ENCODE measurements around the gene CNP.
A peak's percentile ranks its signal among the peaks of the same experiment; 100 is the strongest.
"Not testable (repeated sequence)": the region's sequence is repeated elsewhere in the genome, so short reads cannot be mapped to it uniquely, and the experiment has no call there.

Gene CNP

GRCh38 chr17:41966463-41967140 lies at the start of gene CNP:
Gene CNP, plus strand, starts transcription at chr17:41966795. Its CDS starts 90 bp downstream, at chr17:41966885.
- peak; percentile 91 to 95 for DNase-seq

GRCh38 chr17:41917192-41917591 lies 49.4 kb upstream of the CNP start:
- no peak for DNase-seq

GRCh38 chr17:41917679-41918313 lies 48.8 kb upstream of the CNP start:
- DNase-seq = peak; percentile 2 to 37

GRCh38 chr17:41918314-41919164 lies 48.1 kb upstream of the CNP start, which contains the start of gene ACLY:
Gene ACLY, minus strand, starts transcription at chr17:41918951. Its CDS starts 5,078 bp downstream, at chr17:41913873.
- peak; percentile 95 to 97 for DNase-seq

- no peak for DNase-seq
Measured at GRCh38 chr17:41919165-41919817, 47.3 kb upstream of the CNP start.

- DNase-seq = no peak
Measured at GRCh38 chr17:41919840-41920579, 46.6 kb upstream of the CNP start.

- no peak for DNase-seq
Measured at GRCh38 chr17:41920580-41920955, 46.0 kb upstream of the CNP start.

GRCh38 chr17:41925991-41926590 lies 40.5 kb upstream of the CNP start:
- DNase-seq = no peak

- DNase-seq = no peak
Measured at GRCh38 chr17:41928693-41929251, 37.8 kb upstream of the CNP start.

GRCh38 chr17:41930009-41930832 lies 36.4 kb upstream of the CNP start, which contains the start of gene ODAD4:
Gene ODAD4, plus strand, starts transcription at chr17:41930617. Its CDS starts 107 bp downstream, at chr17:41930724.
- DNase-seq = peak; percentile 96

- not testable (repeated sequence) for DNase-seq
Measured at GRCh38 chr17:41930833-41931156, 35.8 kb upstream of the CNP start.

- not testable (repeated sequence) for DNase-seq
Measured at GRCh38 chr17:41931715-41932114, 34.9 kb upstream of the CNP start.

- DNase-seq = peak in 1 of 2 donors; percentile 11
Measured at GRCh38 chr17:41932816-41933389, 33.7 kb upstream of the CNP start.

GRCh38 chr17:41935641-41936040 lies 31.0 kb upstream of the CNP start:
- no peak for DNase-seq

GRCh38 chr17:41937970-41938954 lies 28.3 kb upstream of the CNP start:
- DNase-seq = no peak

- DNase-seq = no peak
Measured at GRCh38 chr17:41939044-41939692, 27.4 kb upstream of the CNP start.

- DNase-seq = no peak
Measured at GRCh38 chr17:41939693-41940090, 26.9 kb upstream of the CNP start.

GRCh38 chr17:41941168-41941567 lies 25.4 kb upstream of the CNP start:
- DNase-seq = no peak

All from CD4-positive, alpha-beta T cell treated with Interferon alpha-2 for 1 hour (primary cell).